ENCODE results near the gene DSCAM.
"Not testable (repeated sequence)": the region's sequence is repeated elsewhere in the genome, so short reads cannot be mapped to it uniquely, and the experiment has no call there.

DSCAM gene

GRCh38 chr21:40846587-40847411 is at the start of gene DSCAM:
TSS of gene DSCAM (minus strand) at chr21:40847158. CDS start at chr21:40846661, 497 bp downstream.
- no peak for DNase-seq

- DNase-seq: not testable (repeated sequence)
Observed at GRCh38 chr21:40895697-40896096, 48.7 kb upstream of the DSCAM start.

GRCh38 chr21:40886931-40887330 is 40.0 kb upstream of the DSCAM start:
- DNase-seq: no peak

- DNase-seq: no peak
Observed at GRCh38 chr21:40886006-40886405, 39.0 kb upstream of the DSCAM start.

- no peak for DNase-seq
Observed at GRCh38 chr21:40882192-40882915, 35.4 kb upstream of the DSCAM start.

- no peak for DNase-seq
Observed at GRCh38 chr21:40881767-40882166, 34.8 kb upstream of the DSCAM start.

- DNase-seq: no peak
Observed at GRCh38 chr21:40871099-40871498, 24.1 kb upstream of the DSCAM start.

- DNase-seq: no peak
Observed at GRCh38 chr21:40863839-40864238, 16.9 kb upstream of the DSCAM start.

- DNase-seq: no peak
Observed at GRCh38 chr21:40858517-40858916, 11.6 kb upstream of the DSCAM start.

GRCh38 chr21:40853956-40854688 is 7.2 kb upstream of the DSCAM start:
- no peak for DNase-seq

- DNase-seq: no peak
Observed at GRCh38 chr21:40852563-40852962, 5.6 kb upstream of the DSCAM start.

- DNase-seq: no peak
Observed at GRCh38 chr21:40851749-40852148, 4.8 kb upstream of the DSCAM start.

- no peak for DNase-seq
Observed at GRCh38 chr21:40850071-40850470, 3.1 kb upstream of the DSCAM start.

- DNase-seq: no peak
Observed at GRCh38 chr21:40847951-40848350, 993 bp upstream of the DSCAM start.

- no peak for DNase-seq
Observed at GRCh38 chr21:40846103-40846502, 855 bp downstream of the DSCAM start.

GRCh38 chr21:40845441-40845995 is 1.4 kb downstream of the DSCAM start:
- DNase-seq: no peak

GRCh38 chr21:40844935-40845334 is 2.0 kb downstream of the DSCAM start:
- DNase-seq: no peak

- DNase-seq: no peak
Observed at GRCh38 chr21:40842197-40842552, 4.8 kb downstream of the DSCAM start.

GRCh38 chr21:40841524-40842196 is 5.3 kb downstream of the DSCAM start:
- DNase-seq: no peak

- DNase-seq: no peak
Observed at GRCh38 chr21:40840401-40841125, 6.4 kb downstream of the DSCAM start.

- DNase-seq: no peak
Observed at GRCh38 chr21:40839521-40839920, 7.4 kb downstream of the DSCAM start.

GRCh38 chr21:40837456-40837855 is 9.5 kb downstream of the DSCAM start:
- no peak for DNase-seq

Data from stimulated activated naive CD4-positive, alpha-beta T cell (primary cell).